Measurements from ENCODE around the gene KIAA1328.

Gene KIAA1328

GRCh38 chr18:37249895-37250618 lies 421.1 kb downstream of the KIAA1328 start:
- DNase-seq (ENCODE audit: low read depth in 1 of 2, low spot score in 1 of 2), result no peak

GRCh38 chr18:37251679-37252078 lies 422.8 kb downstream of the KIAA1328 start:
- DNase-seq (ENCODE audit: low read depth in 1 of 2, low spot score in 1 of 2), result no peak

GRCh38 chr18:37252342-37252741 lies 423.4 kb downstream of the KIAA1328 start:
- no peak for DNase-seq (ENCODE audit: low read depth in 1 of 2, low spot score in 1 of 2)

GRCh38 chr18:37252854-37253393 lies 424.0 kb downstream of the KIAA1328 start:
- DNase-seq (ENCODE audit: low read depth in 1 of 2, low spot score in 1 of 2), result no peak

GRCh38 chr18:37253394-37254235 lies 424.7 kb downstream of the KIAA1328 start:
- no peak for DNase-seq (ENCODE audit: low read depth in 1 of 2, low spot score in 1 of 2)

- no peak for DNase-seq (ENCODE audit: low read depth in 1 of 2, low spot score in 1 of 2)
Observed at GRCh38 chr18:37254236-37254754, 425.4 kb downstream of the KIAA1328 start.

GRCh38 chr18:37254973-37255372 lies 426.0 kb downstream of the KIAA1328 start:
- DNase-seq (ENCODE audit: low read depth in 1 of 2, low spot score in 1 of 2), result no peak

GRCh38 chr18:37258131-37258530 lies 429.2 kb downstream of the KIAA1328 start:
- no peak for DNase-seq (ENCODE audit: low read depth in 1 of 2, low spot score in 1 of 2)

GRCh38 chr18:37258819-37259218 lies 429.9 kb downstream of the KIAA1328 start:
- no peak for DNase-seq (ENCODE audit: low read depth in 1 of 2, low spot score in 1 of 2)

- DNase-seq (ENCODE audit: low read depth in 1 of 2, low spot score in 1 of 2), result no peak
Observed at GRCh38 chr18:37259711-37260110, 430.8 kb downstream of the KIAA1328 start.

- DNase-seq (ENCODE audit: low read depth in 1 of 2, low spot score in 1 of 2), result no peak
Observed at GRCh38 chr18:37260367-37261093, 431.6 kb downstream of the KIAA1328 start.

GRCh38 chr18:37261246-37261840 lies 432.4 kb downstream of the KIAA1328 start:
- no peak for DNase-seq (ENCODE audit: low read depth in 1 of 2, low spot score in 1 of 2)

- DNase-seq (ENCODE audit: low read depth in 1 of 2, low spot score in 1 of 2), result no peak
Observed at GRCh38 chr18:37261988-37262387, 433.1 kb downstream of the KIAA1328 start.

GRCh38 chr18:37264956-37265355 lies 436.0 kb downstream of the KIAA1328 start:
- no peak for DNase-seq (ENCODE audit: low read depth in 1 of 2, low spot score in 1 of 2)

- DNase-seq (ENCODE audit: low read depth in 1 of 2, low spot score in 1 of 2), result no peak
Observed at GRCh38 chr18:37265382-37265781, 436.5 kb downstream of the KIAA1328 start.

GRCh38 chr18:37266290-37266689 lies 437.4 kb downstream of the KIAA1328 start:
- no peak for DNase-seq (ENCODE audit: low read depth in 1 of 2, low spot score in 1 of 2)

- DNase-seq (ENCODE audit: low read depth in 1 of 2, low spot score in 1 of 2), result no peak
Observed at GRCh38 chr18:37270038-37270665, 441.2 kb downstream of the KIAA1328 start.

GRCh38 chr18:37270666-37271052 lies 441.7 kb downstream of the KIAA1328 start:
- no peak for DNase-seq (ENCODE audit: low read depth in 1 of 2, low spot score in 1 of 2)

GRCh38 chr18:37272226-37272625 lies 443.3 kb downstream of the KIAA1328 start:
- DNase-seq (ENCODE audit: low read depth in 1 of 2, low spot score in 1 of 2), result no peak

- no peak for DNase-seq (ENCODE audit: low read depth in 1 of 2, low spot score in 1 of 2)
Observed at GRCh38 chr18:37272841-37273240, 443.9 kb downstream of the KIAA1328 start.
